GM21360 (cell line): Measurements from ENCODE around the gene TSPAN9.

ENCODE experiments used
- ATAC-seq: cut with Tn5 transposase; IDR thresholded peaks from one replicate; pipeline ENCODE4 v1.9.1; 2021; ENCODE audit warnings: mild to moderate bottlenecking, moderate library complexity; ENCODE audit not compliant: unreplicated experiment

The TSPAN9 gene

GRCh38 chr12:3263939-3264922, 187.1 kb downstream of the TSPAN9 start:
- no peak for ATAC-seq

GRCh38 chr12:3265406-3265805, 188.2 kb downstream of the TSPAN9 start:
- ATAC-seq, result no peak

GRCh38 chr12:3266638-3267037, 189.5 kb downstream of the TSPAN9 start:
- ATAC-seq, result no peak

- ATAC-seq, result no peak
Measured at GRCh38 chr12:3267690-3268089, 190.5 kb downstream of the TSPAN9 start.

GRCh38 chr12:3269594-3269993, 192.4 kb downstream of the TSPAN9 start:
- no peak for ATAC-seq

- ATAC-seq, result no peak
Measured at GRCh38 chr12:3271146-3271545, 194.0 kb downstream of the TSPAN9 start.

- ATAC-seq, result no peak
Measured at GRCh38 chr12:3271639-3272038, 194.5 kb downstream of the TSPAN9 start.

GRCh38 chr12:3272958-3273357, 195.8 kb downstream of the TSPAN9 start:
- ATAC-seq, result no peak

GRCh38 chr12:3273409-3273853, 196.3 kb downstream of the TSPAN9 start:
- no peak for ATAC-seq

GRCh38 chr12:3274664-3275063, 197.5 kb downstream of the TSPAN9 start:
- ATAC-seq, result no peak

- no peak for ATAC-seq
Measured at GRCh38 chr12:3275171-3276041, 198.2 kb downstream of the TSPAN9 start.

GRCh38 chr12:3276226-3276625, 199.0 kb downstream of the TSPAN9 start:
- ATAC-seq, result no peak

- ATAC-seq, result no peak
Measured at GRCh38 chr12:3277306-3277943, 200.2 kb downstream of the TSPAN9 start.

GRCh38 chr12:3278681-3279414, 201.7 kb downstream of the TSPAN9 start:
- no peak for ATAC-seq

GRCh38 chr12:3279415-3279780, 202.2 kb downstream of the TSPAN9 start:
- no peak for ATAC-seq

- no peak for ATAC-seq
Measured at GRCh38 chr12:3279832-3280231, 202.7 kb downstream of the TSPAN9 start.

- ATAC-seq, result no peak
Measured at GRCh38 chr12:3280967-3281366, 203.8 kb downstream of the TSPAN9 start.

GRCh38 chr12:3281588-3282383, 204.6 kb downstream of the TSPAN9 start:
- ATAC-seq, result no peak

- no peak for ATAC-seq
Measured at GRCh38 chr12:3282384-3282670, 205.1 kb downstream of the TSPAN9 start.

GRCh38 chr12:3283137-3283680, 206.0 kb downstream of the TSPAN9 start:
- no peak for ATAC-seq
